ENCODE results near the gene SEMA3C. TPM values are rescaled to one million over a fixed set of nuclear protein-coding genes. Genes with fewer than 3 reads are reported as not detected.
A peak's percentile ranks its signal among the peaks of the same experiment; 100 is the strongest.

The SEMA3C gene
- total RNA-seq, 1 experiment from 2014 or later, result 13.3 TPM

- intact Hi-C loops (cut with micrococcal nuclease; ENCODE audit: unreplicated experiment), result no loop called here
- Histone ChIP-seq H3K4me1 (ENCODE audit: insufficient read depth, low read length, poor library complexity, severe bottlenecking) (peaks cover 14% of the 10 kb centered on the region), H3K9me3 (ENCODE audit: low read depth, low read length, poor library complexity, severe bottlenecking) (no peaks in the 10 kb centered on the region), H3K27me3 (replicated peaks; ENCODE audit: insufficient read depth, low read depth, low read length, poor library complexity) (no peaks in the 10 kb centered on the region), H3K27ac (ENCODE audit: low read depth, low read length, poor library complexity, severe bottlenecking) (no peak overlapping the region), H3K4me3 (ENCODE audit: low read depth, low read length, poor library complexity, severe bottlenecking) (no peak overlapping the region), H3K36me3 (ENCODE audit: insufficient read depth, low read length, poor library complexity, severe bottlenecking) (no peaks in the 10 kb centered on the region)
- no peak for TF ChIP-seq EZH2 (IDR thresholded peaks at IDR 0.05; ENCODE audit: borderline replicate concordance, low read depth, low read length, poor library complexity, severe bottlenecking)
- TF ChIP-seq, protein P1, sequence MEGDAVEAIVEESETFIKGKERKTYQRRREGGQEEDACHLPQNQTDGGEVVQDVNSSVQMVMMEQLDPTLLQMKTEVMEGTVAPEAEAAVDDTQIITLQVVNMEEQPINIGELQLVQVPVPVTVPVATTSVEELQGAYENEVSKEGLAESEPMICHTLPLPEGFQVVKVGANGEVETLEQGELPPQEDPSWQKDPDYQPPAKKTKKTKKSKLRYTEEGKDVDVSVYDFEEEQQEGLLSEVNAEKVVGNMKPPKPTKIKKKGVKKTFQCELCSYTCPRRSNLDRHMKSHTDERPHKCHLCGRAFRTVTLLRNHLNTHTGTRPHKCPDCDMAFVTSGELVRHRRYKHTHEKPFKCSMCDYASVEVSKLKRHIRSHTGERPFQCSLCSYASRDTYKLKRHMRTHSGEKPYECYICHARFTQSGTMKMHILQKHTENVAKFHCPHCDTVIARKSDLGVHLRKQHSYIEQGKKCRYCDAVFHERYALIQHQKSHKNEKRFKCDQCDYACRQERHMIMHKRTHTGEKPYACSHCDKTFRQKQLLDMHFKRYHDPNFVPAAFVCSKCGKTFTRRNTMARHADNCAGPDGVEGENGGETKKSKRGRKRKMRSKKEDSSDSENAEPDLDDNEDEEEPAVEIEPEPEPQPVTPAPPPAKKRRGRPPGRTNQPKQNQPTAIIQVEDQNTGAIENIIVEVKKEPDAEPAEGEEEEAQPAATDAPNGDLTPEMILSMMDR (conservative IDR thresholded peaks at IDR 0.05; ENCODE audit: low read depth, low read length), result no peak
- CTCF ChIA-PET, result no interaction called here
- peak; percentile 38 for DNase-seq (ENCODE audit: low spot score)
- no TSS peak for BruUV-seq (replicated peaks)
- POLR2A ChIA-PET (ENCODE audit: low non-redundant PET), result interaction anchor here (0.5 kb wide), 1 partner anchor 648 kb away, joined by 4 read pairs; no protein-coding TSS in a partner anchor
Measured at GRCh38 chr7:80848841-80849240, 70.0 kb downstream of the SEMA3C start.

DNA sequence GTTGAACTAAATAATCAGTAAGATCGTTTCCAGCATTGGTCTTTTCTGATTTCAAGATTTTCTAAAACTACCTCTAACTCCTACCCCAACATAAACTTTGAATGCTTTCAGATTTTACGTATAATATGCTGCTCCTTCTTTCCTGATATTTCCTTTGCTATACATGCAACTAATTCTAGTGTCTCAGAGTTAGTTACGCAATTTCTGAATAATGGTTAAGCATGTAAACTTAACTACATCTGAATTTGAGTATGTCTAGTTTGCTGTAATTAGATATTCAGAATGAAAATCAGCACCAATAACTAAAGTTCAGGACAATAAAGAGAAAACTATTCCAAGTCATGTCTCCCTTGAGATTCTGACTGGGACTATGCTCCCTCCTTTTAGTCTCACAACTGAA, 71.0 kb downstream of the SEMA3C start:
- Histone ChIP-seq H3K4me1 (ENCODE audit: insufficient read depth, low read length, poor library complexity, severe bottlenecking) (peaks cover 14% of the 10 kb centered on the region), H3K36me3 (ENCODE audit: insufficient read depth, low read length, poor library complexity, severe bottlenecking) (no peaks in the 10 kb centered on the region), H3K27ac (ENCODE audit: low read depth, low read length, poor library complexity, severe bottlenecking) (no peak overlapping the region), H3K9me3 (ENCODE audit: low read depth, low read length, poor library complexity, severe bottlenecking) (no peaks in the 10 kb centered on the region), H3K4me3 (ENCODE audit: low read depth, low read length, poor library complexity, severe bottlenecking) (no peak overlapping the region), H3K27me3 (replicated peaks; ENCODE audit: insufficient read depth, low read depth, low read length, poor library complexity) (no peaks in the 10 kb centered on the region)
- TF ChIP-seq, protein P1 (conservative IDR thresholded peaks at IDR 0.05; ENCODE audit: low read depth, low read length), result no peak
- TF ChIP-seq EZH2 (IDR thresholded peaks at IDR 0.05; ENCODE audit: borderline replicate concordance, low read depth, low read length, poor library complexity, severe bottlenecking), result no peak
- POLR2A ChIA-PET (ENCODE audit: low non-redundant PET), result no interaction called here
- CTCF ChIA-PET, result no interaction called here
- DNase-seq (ENCODE audit: low spot score), result no peak
- no TSS peak for BruUV-seq (replicated peaks)
- intact Hi-C loops (cut with micrococcal nuclease; ENCODE audit: unreplicated experiment), result no loop called here

DNA sequence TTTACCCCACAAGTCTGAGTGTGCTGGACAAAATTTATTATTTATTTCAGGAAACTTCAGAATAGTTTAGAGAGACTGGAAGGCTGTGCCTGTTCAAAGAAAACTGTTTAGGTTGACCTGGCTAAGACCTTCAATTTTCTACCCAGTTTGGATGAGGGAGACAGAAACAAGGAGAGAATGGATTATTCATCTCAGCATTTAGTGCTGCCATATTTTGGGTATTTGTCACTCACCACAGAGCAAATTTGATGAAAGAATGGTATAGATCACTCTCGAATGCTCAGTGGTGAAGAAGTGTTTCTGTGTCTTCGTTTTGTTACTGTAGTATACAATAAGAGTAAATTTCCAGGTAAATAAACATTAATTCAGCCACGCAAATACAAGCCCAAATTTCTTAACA, 71.8 kb downstream of the SEMA3C start:
- H3K27me3 ChIP-seq (replicated peaks; ENCODE audit: insufficient read depth, low read depth, low read length, poor library complexity), result no peaks in the 10 kb centered on the region
- H3K4me3 ChIP-seq (ENCODE audit: low read depth, low read length, poor library complexity, severe bottlenecking), result no peak overlapping the region
- intact Hi-C loops (cut with micrococcal nuclease; ENCODE audit: unreplicated experiment), result no loop called here
- TF ChIP-seq, protein P1 (conservative IDR thresholded peaks at IDR 0.05; ENCODE audit: low read depth, low read length), result no peak
- TF ChIP-seq EZH2 (IDR thresholded peaks at IDR 0.05; ENCODE audit: borderline replicate concordance, low read depth, low read length, poor library complexity, severe bottlenecking), result no peak
- POLR2A ChIA-PET (ENCODE audit: low non-redundant PET), result no interaction called here
- CTCF ChIA-PET, result no interaction called here
- no peak overlapping the region for H3K27ac ChIP-seq (ENCODE audit: low read depth, low read length, poor library complexity, severe bottlenecking)
- no peaks in the 10 kb centered on the region for H3K9me3 ChIP-seq (ENCODE audit: low read depth, low read length, poor library complexity, severe bottlenecking)
- no peaks in the 10 kb centered on the region for H3K36me3 ChIP-seq (ENCODE audit: insufficient read depth, low read length, poor library complexity, severe bottlenecking)
- no TSS peak for BruUV-seq (replicated peaks)
- H3K4me1 ChIP-seq (ENCODE audit: insufficient read depth, low read length, poor library complexity, severe bottlenecking), result peaks cover 14% of the 10 kb centered on the region
- DNase-seq (ENCODE audit: low spot score), result no peak

Measured in A673 (cell line).